COLO668 (cell line): ENCODE measurements around the gene TMEM30B.

Experiments
- DNase-seq: peaks from one replicate; lab custom pipeline; 2025; ENCODE audit not compliant: unreplicated experiment; lab: John Stamatoyannopoulos, UW

Gene TMEM30B

DNA sequence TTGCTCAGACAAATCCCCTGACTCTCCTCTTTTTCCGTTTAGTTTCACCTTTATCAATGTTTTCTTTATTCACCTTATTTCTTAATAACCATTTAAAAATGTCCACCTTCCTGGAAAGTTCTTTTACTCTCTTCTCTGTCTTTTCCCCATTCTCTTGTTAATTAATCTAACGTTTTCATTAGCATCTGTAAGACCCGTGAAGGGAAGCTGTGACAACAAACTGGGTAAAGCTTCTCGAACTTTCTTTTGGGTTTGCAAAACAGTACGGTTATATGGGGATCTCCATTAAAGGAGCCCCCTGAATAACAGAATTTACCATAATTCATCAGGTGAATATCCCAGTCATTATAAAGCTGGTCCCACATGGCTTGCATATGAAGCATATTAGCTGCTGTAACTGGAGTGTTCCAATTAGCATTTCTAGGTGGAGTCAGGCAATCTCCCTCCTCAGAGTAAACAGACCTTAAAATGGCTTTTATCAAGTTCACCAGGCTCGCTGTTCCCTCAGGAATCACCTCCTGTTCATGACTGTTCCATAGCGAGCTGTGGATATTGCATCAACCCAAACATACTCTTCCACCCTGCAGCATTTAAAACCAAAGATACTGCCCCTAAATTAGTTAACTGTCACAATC is 42.4 kb downstream of the TMEM30B start:
- no peak for DNase-seq

DNA sequence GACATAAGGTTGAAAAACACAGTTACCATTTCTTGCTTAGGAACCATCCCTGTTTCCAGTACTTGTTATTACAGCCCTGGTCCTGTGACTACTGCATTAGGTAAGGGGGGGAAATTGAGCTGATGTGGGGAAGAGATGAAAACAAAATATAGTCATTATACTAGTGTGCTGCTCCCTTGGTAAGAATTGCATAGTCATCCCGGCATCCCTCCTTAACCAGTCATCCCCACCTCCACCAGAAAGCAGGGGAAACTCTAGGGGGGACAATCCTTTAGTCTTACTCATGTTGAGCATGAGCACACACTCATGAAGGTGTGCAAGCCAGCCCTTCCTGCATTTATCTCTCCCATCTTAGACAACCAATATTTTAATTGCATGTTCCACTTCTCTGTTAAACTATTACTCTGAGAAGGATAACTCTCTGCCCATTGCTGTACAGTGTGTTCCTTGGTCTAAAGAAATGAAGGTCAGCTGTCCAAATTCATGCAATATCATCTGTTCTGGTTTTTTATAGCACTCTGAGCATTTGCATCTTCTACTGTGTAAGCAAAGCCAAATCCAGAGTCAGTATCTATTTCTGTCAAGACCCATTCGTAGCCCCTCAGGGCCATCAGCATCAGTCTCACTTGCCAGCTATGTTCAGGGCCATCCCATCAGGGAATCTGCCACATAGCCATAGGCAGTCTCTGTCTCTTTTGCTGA is 46.8 kb downstream of the TMEM30B start:
- DNase-seq, result no peak

DNA sequence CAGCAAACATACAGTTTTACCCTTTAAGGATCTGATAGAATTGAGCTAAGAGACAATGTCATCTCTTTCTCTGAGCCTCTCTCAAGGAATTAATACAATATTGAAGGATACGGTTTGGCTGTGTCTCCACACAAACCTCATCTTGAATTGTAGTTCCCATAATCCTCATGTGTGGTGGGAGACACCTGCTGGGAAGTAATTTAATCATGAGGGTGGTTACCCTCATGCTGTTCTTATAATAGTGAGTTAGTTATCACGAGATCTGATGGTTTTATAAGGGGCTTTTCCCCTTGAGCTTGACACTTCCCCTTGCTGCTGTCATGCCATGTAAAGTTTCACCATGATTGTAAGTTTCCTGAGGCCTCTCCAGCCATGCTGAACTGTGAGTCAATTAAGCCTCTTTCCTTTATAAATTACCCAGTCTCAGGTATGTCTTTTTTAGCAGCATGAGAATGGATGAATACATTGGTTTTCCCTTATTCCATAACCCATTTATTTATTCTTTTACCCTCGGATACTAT is 47.6 kb downstream of the TMEM30B start:
- DNase-seq, result no peak

DNA sequence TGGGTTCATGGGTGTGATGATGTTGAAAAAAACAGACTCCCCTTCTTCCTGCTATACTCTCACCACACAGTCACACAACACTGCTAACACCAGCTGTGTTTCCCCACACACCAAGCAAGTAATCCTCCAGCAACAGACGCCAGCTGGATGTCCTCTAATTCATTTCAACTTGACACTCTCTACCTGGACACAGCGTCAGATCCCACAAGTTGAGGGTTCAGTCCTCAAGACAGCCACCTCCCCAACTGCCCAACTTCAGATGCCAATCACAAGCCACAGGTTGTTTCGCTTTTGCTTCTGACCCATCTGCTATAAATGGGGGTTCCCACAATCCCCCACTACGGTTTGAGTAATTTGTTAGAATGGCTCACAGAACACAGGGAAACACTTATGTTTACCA is 49.3 kb downstream of the TMEM30B start:
- DNase-seq, result no peak

DNA sequence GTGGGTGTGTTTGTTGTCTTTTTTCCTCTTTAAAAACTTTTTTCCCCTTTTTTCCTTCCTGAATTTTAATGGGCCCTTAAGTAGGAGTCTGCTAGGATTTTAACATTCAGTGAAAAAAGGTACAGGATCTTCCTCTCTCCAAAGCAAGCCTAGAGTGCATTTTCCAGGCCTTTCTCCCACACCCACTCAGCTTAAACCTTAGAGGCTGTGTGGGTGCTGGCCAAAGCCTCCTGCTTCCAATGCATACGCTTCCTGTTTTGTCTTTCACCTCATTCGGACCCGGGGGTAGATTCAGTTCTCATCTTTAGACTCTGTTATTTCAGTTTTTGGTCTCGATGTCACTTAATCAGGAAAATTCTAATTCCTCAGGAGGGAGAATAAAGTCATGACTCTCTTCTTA is 51.2 kb downstream of the TMEM30B start:
- DNase-seq, result no peak

DNA sequence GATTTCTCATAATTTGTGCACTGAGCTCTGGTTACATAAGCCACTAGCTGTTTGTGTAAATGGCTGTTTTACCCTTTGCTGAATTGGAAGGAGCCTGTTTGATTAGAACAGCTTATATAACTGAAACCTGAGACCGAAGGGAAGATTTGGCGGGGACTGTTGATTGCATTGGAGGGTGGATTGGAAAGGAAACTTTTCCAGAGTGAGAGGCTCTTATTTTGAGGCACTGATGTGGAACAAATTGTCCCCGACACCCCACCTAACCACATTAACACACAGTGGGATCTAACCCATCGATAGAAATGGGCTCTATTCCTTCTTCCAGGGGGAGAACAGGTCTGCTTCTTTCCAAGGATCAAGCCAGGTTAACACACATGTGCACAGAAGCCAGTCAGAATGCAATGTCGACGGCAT is 51.7 kb downstream of the TMEM30B start:
- DNase-seq, result peak; percentile 53

DNA sequence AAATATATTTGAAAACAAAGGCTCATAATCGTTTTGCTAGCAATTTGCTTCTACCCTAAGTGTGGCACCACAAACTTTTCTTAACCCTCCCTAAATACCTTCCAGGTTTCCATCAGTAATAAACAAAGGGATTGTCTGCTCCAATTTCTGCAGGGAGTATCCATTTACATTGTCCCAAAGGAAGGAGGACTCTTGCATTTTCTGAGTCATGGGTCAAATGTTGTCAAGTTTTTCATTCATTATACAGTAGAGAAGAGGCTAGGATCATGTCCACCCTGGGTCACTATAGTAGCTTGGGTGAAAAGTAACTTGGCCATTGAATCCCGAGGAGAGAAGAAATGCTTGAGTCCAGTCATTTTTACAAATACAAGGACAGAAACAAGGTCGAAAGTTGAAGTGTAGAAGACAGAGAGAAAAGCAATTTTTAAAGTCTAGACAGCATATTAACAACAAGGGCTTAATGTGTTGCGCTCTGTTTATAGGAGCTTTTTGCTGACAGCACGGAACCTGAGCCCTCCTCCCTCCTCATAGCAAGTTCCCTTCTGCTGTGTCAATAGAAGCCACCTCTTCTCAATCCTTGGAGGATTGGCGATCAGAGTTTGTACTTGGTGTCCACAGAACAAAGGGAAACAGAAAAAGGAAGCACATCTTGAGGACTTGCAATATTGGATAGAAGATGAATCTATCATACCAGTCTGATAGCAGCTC is 53.1 kb downstream of the TMEM30B start:
- DNase-seq, result no peak
